ENCODE results near the gene CALCOCO1.
A peak's percentile ranks its signal among the peaks of the same experiment; 100 is the strongest.
"Not testable (repeated sequence)": the region's sequence is repeated elsewhere in the genome, so short reads cannot be mapped to it uniquely, and the experiment has no call there.

The CALCOCO1 gene

DNA sequence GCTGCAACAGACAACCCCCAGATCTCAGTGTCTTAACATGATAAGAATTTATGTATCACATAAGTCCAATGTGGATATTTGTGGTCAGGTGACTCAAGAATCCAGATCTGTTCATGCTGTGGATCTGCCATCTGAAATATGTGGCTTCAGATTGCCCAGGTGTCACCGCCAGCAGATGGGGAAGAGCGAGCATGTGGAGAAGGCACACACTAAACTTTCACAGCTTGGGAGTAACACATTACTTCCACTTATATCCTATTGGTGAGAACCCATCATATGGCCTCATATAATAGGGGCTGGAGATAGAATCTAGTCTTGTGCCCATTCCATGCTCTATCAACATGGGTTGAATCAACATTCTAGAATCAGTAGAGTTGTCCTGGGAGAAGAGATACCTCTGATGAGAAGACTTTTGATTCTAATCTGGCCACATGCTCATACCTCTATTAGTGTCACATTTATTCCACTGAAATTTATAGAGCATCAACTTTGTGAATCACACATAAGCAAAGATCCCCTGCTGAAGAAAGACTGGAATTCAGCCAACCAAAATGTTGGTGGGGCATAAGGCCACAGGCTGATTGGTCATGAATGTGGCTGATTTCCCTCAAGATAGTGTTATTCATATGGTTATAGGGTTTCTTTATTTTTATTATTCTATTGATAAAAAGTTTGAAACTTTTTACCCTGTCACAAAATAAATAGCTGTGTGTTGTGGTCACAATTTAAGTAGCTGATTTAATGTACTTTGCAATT is 6.0 kb upstream of the CALCOCO1 start:
- DNase-seq: no peak

DNA sequence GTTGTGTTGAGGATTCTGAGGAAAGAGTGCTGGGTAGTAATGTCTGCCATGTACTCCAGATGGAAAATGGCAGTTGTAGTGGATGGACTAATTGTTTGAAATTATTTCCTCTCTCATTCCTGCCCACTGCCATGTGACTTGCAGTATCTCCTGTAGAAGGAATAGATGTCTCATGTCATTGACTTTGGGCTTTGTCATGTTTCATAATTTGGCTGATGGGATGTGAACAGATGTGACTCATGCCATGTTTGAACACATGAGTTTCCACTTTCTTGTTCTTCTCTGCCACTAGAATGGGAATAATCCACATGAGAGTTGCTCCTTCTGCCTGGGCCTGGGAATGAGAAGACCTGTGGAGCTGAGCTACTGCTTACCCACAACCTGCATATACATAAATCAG is 2.4 kb upstream of the CALCOCO1 start:
- no peak for DNase-seq

DNA sequence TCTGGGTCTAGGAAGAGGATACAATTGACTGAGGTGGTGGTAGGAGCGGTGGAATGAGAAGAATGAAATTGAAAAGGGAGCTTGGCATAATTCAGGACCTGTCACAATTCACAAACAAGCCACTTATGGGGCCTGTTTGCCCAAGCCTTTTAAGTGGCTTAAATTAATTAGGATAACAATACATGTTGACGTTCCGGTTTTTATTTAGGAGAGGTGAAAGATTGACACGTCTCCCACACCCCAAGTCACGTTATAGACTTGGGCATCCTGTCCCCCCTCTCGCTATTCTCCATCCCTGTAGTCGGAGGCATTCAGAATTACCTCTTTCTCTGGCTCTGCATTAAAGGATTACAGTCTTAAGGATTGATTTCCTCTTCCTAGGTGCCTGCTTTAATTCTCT is 954 bp upstream of the CALCOCO1 start:
- DNase-seq: peak; percentile 67

DNA sequence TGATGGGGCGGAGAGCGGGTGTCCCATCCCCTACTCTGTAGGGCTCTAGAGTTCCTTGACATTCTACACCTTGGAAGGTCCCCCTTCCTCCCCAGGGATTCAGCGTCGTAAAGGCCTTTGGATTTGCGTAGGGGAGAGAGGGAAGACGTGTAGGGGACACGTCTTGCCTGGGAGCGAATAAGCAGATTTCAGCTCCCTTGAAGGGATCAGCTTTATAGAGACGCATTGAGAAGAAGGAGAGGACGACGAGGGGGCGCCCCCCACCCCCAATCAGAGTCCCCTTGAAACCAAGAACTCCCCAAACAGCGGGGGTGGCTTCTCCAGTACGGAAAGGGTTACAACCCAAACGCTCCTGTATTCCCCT is 324 bp downstream of the CALCOCO1 start:
- DNase-seq: peak; percentile 53

DNA sequence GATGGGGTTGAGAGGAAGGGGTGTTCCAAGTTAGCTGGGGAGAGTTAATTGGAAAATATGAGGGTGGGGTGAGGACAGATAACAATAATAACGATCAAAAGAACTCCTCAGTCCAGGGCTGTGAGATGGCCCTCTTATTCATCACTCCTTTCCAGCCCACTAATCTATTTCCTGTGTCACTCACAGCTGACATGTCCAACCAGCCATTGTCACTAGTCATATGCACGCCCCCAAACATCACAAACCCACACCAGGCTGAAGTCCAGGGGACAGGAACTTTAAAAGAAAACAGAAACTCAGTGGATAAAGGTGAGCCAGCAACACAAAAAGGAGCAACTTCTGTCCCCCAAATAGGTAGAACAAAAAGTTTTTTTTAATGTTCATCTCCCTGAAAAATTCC is 911 bp downstream of the CALCOCO1 start:
- no peak for DNase-seq

DNA sequence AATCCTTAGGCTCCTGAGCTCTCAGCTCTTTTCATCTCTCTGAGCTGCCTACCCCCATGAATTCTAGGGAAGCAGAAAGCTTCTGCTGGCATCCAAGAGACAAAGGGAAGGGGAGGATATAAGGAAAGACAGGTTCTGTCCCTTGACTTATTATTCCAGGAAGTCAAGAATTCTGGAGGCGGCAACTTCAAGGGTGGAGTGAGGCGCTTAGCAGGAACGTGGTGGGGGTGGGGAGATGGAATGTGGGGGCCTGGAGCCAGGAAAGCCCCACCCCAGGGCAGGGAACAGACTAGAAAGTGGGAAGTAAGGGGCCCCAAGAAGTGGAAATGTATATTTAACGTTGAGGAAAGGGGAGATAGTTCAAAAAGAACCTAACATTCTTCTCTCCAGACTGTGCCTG is 1.4 kb downstream of the CALCOCO1 start:
- no peak for DNase-seq

DNA sequence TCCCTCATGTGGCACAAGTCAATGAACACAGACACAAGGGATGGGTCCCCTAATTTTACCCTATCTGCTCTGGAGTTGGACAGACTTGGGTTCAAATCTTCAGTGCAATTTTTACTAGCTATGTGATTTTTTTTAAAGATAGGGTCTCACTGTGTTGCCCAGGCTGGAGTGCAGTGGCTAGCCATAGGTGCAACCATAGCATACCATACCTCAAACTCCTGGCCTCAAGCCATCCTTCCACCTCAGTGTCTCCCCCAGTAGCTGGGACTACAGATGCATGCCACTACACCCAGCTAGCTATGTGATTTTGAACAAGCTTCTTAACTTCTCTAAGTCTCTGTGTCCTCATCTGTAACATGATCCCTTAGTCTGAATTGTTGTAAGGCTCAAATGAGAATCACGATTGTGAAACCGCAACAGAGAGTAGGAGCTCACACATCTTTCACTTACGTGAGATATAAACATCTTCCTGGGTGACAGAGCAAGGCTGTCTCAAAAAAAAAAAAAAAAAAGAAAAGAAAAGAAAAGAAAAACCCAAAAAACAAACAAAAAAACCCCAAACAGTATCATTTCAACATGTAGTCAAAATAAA is 4.7 kb downstream of the CALCOCO1 start:
- no peak for DNase-seq

DNA sequence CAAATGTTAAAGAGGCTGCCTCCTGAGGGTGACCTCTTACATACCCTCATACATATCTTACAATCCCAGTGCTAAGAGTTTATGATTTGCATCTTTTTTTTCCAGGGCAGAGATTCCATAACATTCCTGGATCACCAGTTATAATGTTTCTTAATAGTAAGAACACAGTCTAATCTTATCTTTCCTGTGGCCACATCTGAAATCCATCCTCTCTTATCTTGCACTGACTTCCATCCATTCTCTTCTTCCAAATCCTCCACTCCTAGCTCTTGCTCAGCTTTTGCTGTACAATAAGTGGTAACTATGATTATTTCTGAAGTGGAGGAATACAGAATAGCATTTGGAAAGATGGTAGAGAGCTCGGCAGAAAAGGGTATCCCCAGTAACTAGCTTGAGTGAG is 6.3 kb downstream of the CALCOCO1 start:
- DNase-seq: no peak

DNA sequence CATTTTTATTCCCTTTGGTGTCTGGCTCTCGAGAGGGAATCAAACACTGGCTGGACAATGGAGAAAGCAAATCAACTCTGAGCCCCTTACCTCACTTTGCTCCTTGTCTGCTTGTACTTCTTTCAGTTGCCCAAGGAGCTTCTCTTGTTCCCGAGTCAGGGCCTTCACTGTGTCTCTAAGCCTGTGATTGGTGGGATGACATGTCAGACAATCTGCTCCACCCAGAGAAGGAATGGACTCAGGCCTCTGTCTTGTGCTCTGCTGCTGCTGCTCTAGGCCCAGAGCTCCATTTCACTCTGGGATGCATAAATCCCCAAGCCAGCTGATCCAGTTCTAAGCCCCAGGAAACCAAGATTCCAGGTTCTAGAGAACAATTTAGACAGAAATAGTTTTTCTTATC is 7.6 kb downstream of the CALCOCO1 start:
- peak; percentile 34 for DNase-seq

DNA sequence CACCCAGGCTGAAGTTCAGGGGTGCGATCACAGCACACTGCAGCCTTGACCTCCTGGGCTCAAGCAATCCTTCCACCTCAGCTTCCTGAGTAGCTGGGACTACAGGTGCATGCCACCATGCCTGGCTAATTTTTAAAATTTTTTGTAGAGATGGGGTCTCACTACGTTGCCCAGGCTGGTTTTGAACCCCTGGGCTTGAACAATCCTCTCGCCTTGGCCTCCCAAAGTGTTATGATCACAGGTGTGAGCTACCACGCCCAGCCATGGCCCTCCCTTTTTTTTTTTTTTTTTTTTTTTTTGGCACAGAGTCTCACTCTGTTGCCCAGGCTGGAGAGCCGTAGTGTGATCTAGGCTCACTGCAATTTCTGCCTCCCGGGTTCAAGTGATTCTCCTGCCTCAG is 8.7 kb downstream of the CALCOCO1 start:
- not testable (repeated sequence) for DNase-seq

DNA sequence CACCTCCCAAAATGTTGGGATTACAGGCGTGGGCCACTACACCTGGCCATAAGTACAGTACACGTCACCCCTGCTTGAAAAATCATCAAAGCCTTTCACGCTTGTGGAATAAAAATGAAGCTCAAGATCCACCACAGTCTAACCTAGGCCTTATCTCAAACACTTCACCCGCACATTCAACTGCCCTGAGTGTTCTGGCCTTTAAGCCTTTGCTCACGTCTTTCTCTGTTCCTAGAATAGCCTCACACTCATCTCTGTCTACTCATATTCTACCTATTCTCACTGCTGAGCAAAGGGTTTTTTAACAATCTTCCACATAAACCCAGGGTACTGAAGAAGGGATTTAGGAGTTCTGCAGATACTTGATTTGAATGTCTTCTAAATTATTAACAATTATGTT is 9.9 kb downstream of the CALCOCO1 start:
- DNase-seq: no peak

DNA sequence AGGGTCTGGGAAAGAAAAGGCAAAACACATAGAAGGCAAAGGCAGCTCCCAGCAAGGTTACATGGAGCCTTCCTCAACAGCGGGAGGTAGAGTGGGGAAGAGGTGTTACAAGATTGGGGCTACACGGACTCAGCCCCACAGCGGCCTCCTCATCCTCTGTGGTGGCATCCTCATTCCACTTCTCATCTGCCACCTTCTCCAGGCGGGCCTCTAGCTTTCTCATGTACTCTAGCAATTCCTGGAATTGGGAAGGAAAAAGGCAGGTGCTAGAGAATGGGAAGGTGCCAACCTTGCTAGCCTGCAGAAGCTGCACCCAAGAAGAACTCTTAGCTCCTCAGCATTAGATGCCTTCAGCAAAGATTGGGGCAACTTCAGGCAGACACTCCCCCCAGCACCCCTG is 13.2 kb downstream of the CALCOCO1 start:
- no peak for DNase-seq

DNA sequence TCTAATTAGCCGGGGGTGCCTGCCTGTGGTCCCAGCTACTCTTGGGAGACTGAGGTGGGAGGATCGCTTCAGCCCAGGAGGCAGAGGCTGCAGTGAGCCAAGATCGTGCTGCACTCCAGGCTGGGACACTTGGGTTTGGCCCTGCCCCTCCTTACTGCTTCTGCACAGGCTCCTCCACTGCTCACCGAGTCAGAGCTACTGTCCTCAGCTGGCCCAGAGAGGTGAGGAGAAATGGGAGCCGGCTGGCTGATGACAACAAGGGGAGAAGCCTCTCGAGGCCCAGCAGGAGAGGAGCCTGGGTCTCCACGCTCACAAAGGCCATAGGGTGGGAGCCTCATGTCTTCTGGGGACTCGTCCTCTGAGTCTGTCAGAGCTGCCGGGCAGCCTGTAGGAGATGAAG is 13.7 kb downstream of the CALCOCO1 start:
- DNase-seq: no peak

DNA sequence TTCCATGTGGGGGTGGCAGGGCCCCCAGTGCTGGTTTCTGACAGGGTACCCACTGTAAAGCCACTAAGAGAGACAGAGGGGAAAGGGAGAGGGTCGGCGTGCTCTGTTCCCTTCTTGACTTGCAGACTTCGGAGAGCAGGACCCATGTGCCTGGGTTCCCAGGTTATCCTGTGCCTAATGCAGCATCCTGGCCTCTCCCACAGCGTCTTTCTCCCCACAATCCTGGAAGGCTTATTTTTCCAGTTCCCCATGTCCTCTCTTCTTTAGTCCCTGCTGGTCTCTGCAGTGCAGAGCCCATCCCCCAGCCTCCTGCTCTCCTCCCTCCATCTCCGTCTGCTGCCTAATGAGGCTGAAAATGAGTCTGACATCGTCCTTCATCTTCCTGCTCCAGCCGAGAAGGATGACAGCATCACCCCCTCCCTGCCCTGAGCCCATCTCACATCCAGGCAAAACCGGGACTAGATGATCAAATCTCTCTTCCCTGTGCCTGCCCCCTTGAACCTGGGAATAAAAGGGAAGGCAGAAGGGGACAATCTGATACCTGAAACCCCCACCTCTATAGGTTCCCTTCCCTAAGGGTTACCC is 15.1 kb downstream of the CALCOCO1 start:
- no peak for DNase-seq

DNA sequence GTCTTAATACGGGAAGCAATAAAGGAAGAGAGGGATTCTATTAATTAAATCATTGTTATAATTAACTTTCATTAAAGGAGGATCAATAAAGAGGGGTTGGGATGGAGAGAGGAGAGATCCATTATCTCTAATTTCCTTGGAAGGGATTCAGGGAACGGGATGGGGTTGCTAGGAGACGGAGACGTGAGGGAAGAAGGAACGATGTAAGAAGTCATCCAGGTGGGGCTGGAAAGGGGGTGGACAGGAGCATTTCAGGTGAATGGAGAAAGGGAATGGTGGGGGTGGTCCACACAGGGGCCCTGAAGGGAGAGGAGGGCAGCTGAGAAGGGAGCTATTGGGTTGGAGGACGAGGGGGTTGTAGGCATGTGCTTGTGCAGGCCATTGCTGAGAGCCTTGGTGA is 17.2 kb downstream of the CALCOCO1 start:
- no peak for DNase-seq

DNA sequence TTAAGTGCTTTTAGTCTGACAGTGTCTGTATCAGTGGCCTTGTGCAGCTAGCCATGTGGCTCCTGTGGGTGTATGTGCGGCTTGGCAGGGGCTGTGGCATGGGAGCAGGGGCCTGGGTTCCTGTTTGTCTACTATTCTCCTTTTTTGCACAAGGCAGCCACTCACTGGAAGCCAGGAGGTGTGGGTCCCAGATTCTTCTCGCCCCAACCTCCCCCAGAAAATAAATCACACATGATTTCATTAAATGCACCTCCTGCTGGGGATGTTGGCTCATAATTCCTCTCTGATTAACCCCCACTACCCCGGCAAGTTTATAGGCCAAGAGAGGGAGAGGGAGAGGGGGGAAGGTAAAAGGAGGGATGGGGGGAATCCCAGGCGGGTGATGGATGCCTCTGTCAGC is 17.6 kb downstream of the CALCOCO1 start:
- DNase-seq: no peak

DNA sequence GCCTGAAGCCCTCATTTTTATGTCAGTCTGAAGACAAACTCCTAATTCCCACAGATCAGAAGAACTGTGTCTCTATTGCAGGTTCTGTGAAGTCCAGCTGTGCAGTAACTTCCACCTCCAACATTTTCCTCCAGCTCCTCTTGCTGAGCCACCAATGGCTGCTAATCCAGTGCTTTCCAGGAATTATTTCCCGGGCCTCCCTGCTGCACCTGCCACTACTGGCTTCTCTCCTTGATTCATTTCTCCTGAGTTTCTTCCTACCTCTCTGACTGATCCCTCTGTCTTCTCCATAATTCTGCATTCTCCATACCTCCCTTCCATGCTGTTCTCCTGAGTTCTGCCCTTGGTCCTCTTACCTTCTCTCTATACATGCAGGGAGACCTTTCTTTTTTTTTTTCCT is 21.2 kb downstream of the CALCOCO1 start:
- peak; percentile 39 for DNase-seq

DNA sequence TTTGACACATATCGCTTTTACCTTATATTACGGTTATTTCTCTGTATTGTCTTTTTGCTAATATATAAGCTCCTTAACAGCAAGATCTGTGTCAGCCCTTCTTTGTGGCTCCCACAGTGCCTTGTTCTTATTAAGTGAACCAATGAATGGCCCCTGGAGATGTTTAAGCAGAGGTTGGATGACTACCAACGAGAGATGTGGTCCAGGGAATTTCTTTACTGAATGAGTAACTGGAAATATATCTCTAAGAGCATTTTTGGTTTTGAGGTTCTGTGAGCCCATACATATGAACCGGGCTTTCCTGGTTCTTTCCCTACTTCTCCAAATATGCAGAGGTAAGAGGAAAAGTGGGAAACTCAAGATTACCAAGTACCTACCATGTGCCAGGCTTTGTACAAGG is 23.5 kb downstream of the CALCOCO1 start:
- no peak for DNase-seq

DNA sequence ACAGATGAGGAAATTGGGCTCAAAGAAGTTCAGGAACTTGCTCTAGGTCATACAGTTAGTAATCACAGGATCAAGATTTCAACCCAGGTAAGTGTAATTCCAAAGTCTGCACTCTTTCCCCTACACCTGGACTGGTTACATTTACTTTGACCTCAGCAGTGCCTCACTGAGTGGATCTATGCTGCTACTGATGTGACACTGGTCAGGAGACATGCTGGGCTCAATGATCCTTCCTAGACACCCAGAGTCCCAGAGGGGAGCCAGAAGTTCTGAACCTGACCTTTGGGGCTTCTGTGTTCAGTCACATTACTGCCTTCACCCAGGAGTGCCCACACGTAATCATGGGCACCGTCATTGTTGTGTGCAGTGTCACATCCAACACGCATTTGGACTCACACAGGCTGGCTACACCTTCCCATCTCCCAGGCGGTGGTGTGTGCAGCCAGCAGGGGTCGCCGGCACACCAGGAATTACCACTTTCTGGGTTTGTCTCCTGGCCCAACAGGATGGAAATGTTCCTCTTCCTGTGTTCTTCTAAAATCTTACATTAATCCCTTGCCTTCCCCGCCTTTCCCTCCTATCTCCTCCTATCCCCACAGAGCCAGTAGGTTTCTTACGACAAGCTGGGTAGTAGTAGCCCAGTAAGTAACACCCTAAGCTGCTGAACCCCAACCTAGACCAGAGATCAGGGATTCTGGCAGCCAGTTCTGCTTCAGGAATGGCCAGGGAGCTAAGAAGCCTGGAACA is 25.6 kb downstream of the CALCOCO1 start:
- peak; percentile 88 for DNase-seq

DNA sequence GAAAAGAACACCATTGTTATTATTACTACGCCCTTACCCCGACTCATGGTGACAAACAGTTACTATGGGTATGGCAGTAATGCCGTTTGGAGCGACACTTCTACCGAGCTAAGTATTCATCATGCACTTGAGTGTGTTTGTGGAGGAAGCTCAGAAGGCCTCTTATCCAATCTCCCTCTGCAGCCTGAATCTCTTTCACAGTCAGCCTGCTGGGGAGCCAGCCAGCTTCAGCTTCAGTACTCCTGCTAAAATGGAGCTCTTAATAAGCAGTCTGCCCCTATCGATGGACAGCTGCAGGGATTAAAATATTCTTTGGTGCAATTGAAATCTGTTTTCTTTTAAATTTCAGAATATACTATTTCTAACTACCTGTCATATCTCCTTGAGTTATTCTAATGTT is 26.7 kb downstream of the CALCOCO1 start:
- peak; percentile 71 for DNase-seq

DNA sequence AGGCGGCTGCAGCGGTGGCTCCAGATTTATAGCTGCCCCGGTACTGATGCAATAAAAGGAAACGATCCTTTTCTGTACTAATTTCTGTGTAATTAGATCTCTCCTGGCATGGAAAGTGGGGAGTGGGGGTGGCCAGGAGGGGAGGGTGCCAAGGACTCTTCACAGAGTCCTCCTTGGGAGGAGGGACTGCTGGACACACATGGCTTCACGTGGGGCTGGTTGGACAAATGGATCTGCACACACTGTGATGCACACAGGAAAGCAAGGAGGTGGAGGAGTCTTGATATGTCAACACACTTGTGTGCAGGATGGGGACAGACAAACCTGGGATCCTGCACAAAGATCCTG is 27.6 kb downstream of the CALCOCO1 start:
- DNase-seq: no peak

DNA sequence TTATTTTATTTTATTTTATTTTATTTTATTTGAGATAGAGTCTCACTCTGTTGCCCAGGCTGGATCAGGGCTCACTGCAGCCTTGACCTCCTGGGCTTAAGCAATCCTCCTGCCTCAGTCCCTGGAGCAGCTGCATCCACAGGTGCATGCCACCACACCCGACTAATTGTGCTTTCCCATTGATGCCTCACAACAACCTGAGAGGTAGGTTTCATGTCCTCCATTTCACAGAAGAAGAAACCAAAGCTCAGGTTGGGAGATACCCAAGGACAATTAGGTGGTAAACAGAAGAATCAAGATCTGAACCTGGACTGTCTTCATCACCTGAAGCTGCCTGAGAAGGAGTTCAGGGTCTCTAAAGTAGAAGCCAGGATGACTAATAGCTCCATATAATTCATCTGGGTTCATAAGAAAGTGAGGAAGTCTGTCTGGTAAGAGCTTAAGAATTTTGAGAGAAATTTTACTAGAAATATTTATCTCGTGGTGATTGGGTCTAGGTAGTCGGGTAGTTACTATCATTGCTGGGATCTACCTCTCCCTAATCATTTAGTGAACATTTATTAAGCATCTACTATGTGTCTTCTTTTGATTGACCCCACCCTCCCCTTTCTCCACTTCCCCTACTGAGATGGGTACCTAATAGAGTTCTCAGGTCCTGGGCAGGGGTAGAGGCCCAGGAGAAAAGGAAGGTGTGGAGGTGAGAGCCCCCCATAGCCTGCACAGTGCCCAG is 28.1 kb downstream of the CALCOCO1 start:
- DNase-seq: no peak

DNA sequence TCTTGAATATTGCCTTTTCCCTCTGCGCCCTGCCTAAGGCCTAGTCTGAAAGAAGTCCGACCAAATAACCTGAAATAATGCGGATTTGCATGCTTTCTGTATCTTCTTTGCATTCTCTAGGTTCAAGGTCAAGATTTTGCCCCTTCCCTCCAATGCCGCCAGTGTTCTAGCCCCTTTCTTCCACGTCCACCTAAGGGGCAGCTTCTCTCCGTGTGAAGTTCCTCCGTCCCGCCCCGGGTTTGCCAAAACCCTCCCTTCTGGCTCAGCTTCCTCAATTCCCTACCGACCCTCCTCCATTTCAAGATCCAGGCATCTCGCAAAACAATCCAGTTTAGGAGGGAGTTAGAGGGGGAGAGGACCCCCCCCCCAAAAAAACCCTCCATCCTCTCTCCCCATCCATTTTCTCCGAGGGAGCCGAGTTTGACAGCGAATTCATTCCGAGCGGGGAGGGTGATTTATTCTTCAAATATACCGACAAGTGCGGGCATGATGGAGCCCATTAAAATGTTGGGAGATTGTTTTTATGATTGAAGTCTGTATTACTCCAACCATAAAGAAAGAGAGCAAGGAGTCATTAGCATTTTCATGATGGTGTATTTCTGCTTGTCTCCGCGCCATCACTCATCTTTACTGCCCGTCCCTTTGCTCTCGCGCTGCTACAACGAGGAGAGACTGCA is 30.5 kb downstream of the CALCOCO1 start:
- DNase-seq: no peak
